Left kidney (tissue), 2 donors: ENCODE data around the gene APCDD1. TPM values are rescaled to one million over a fixed set of nuclear protein-coding genes. Genes with fewer than 3 reads are reported as not detected.
"Not testable (repeated sequence)": the region's sequence is repeated elsewhere in the genome, so short reads cannot be mapped to it uniquely, and the experiment has no call there.

Experiments
- DNase-seq: peaks from one replicate; pipeline ENCODE4 v3.0.0-alpha.2; 2013
- polyA plus RNA-seq: library from polyadenylated mRNA; unstranded; fragments of 120-200 nt; gene quantifications from one replicate; pipeline ENCODE4 v1.2.1, GENCODE V29; 2013; ENCODE audit not compliant: insufficient read length

Gene APCDD1
- polyA plus RNA-seq, 1 donor, result 74.6 TPM

DNA sequence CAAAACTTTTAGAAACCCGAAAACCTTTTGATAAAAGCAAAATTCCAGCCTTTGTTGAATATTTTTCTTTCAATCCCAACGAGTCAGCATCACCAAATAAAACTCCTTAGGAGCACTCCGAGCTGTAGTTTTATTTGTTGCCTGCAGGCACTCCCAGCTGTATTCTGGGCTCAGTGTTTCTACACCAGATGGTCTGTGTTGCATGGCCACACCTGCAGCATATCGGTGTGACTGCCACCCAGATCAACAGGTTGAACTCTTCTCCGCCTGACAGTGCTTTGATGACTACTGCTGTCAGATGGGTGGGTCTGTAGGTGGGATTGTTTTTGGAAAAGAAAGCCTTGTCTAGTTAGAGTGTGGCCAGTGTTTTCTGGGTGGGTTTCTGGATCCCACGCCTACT is 32.7 kb downstream of the APCDD1 start:
- DNase-seq, result no peak

DNA sequence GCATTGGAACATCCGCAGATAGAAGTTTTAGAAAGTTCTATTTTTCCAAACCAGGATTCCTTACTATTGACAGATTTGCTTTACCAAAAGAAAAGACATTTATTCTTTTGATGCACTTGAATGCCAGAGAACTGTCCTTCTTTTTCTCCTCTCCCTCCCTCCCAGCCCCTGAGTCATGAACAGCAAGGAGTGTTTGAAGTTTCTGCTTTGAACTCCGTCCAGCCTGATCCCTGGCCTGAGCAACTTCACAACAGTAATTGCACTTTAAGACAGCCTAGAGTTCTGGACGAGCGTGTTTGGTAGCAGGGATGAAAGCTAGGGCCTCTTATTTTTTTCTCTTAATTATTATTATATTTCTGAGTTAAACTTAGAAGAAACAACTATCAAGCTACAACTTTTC is 33.6 kb downstream of the APCDD1 start:
- no peak for DNase-seq

DNA sequence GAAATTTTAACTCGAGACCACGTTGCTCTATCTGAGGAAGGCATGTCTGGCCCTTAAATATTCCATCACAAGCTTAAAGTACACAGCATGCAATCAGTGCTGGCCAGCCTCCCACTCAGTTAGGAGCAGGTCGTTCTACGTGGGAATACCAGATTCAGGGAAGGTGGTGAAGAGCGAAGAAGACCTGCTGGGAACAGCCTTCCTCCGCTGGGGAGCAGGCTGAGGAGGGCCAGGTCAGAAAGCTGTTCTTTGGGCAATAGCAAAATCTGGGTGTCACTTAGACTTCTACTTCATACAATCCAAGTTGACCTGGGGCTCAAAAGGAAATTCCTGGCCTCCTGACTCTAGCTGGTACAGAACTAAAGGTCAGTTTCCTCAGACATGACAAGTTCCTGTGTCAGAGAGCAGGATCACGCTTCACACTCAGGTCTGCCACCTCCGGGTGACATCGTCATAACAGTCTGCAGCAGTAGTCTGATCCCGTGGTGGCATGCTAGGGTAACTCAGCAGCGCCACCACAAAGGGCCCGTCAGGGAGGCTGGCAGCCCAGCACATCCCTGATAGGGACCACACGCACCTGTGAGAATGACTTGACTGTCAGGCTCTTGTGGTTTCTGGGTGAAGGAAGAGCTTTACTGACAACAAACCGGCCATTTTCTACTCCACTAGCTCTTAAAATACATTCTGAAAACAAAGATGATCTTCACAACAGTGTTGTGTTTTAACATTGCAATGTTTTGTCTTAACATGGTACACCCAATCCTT is 36.1 kb downstream of the APCDD1 start:
- no peak for DNase-seq

DNA sequence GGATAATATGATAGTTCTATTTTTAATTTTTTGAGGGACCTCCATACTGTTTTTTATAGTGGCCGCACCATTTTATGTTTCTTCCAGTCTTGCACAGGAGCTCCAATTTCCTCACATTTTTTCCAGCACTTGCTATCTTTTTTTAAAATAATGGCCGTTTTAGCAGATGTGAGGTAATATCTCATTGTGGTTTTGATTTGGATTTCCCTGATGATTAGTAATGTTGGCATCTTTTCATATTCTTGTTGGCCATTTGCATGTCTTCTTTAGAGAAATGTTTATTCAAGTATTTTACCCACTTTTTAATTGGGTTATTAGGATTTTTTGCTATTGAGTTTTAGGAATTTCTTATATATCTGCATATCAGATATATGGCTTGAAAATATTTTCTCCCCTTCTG is 41.5 kb downstream of the APCDD1 start:
- no peak for DNase-seq

DNA sequence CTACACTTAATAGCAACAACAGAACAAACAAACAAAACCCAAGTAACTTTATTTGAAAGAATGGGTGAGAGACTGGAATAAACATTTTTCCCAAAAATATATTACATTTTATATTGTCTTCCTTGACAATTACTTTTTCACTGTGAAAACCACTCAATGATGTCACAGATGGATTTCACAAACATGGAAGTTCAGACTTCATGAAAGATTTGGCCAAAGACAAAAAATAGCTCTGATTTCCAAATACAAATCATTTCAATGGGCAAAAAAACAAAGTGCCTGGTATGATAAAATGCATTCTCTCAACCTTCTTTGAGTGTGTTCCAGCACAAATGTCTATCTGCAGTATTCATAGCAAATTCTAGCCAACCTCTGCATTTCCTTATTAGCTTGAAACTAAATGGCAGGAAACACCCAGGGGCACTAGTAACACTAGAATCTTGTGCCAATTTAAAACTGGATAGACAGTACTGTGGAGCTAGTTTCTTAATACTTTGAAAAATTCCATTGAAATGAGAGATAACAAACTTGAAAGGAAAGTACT is 42.8 kb downstream of the APCDD1 start:
- no peak for DNase-seq

DNA sequence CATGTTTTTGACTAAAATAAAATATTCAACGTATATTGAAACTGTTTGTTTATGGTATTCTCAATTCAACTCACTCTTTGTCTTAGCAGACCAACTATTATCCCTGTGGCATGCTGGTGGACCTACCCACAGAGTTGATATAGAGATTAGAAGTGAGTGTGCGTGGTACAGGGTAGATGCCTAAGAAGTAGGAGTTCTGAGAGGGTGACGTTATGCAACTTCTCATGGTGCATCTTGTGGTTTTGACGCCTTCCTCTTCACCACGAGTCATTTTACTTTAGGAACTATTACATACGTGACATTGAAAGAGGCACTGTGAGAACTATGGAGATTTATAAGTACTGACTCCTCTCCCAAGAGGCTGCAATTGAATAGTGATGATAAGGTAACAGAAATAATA is 44.8 kb downstream of the APCDD1 start:
- no peak for DNase-seq

DNA sequence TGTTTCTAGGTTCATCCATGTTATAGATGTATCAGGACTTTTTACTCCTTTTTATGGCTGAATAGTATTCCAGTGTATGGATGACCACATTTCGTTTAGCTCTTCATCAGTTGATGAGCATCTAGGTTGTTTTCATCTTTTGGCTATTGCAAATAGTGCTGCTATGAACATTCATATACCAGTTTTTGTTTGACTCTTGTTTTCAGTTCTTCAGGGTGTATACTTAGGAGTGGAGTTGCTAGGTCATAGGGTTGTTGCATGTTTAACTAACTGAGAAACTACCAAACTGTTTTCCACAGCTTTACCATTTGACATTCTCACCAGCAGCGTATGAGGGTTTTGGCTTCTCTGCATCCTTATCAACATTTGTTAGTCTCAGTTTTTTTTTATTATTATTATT is 45.6 kb downstream of the APCDD1 start:
- DNase-seq, result no peak

DNA sequence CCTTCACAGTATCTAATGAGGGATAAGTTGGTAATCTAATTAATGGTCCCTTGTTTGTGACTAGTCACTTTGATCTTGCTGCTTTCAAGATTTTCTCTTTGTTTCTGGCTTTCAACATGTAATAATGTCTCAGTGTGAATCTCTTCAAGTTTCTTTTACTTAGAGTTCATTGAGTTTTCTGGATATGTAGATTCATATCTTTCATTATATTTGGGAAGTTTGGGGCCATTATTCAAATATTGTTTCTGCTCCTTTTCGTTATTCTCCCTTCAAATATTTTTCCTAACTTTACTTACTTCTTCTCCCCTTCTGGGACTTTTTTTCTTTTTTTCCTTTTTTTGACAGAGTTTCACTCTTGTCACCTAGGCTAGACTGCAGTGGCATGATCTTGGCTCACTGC is 50.3 kb downstream of the APCDD1 start:
- DNase-seq, result no peak

DNA sequence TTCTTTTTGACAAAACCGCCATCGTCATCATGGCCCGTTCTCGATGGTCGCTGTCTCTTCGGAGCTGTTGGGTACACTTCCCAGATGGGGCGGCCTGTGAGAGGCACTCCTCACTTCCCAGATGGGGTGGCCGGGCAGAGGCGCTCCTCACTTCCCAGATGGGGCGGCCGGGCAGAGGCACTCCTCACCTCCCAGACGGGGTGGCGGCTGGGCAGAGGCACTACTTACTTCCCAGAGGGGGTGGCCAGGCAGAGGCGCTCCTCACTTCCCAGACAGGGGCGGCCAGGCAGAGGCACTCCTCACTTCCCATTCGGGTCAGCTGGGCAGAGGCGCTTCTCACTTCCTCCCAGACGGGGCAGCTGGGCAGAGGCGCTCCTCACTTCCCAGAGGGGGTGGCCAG is 51.5 kb downstream of the APCDD1 start:
- DNase-seq, result not testable (repeated sequence)

DNA sequence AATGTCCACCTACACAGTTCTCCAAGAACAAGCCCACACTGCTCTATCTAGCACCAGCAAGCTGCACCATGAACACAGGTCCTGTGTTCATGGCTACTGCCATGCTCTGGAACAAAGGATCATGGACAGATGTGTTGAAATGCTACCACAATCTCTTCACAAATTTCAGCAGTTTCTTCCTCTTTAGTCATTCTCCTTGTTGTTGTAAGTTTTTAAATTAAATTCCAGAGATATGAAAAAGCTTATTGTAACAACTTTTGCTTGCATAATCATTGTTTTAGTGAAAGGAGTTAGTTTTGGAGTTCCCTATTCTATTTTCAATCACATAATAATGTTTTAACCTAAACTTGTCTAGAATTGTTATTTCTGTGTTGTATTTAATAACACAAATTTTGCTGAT is 54.2 kb downstream of the APCDD1 start:
- no peak for DNase-seq

DNA sequence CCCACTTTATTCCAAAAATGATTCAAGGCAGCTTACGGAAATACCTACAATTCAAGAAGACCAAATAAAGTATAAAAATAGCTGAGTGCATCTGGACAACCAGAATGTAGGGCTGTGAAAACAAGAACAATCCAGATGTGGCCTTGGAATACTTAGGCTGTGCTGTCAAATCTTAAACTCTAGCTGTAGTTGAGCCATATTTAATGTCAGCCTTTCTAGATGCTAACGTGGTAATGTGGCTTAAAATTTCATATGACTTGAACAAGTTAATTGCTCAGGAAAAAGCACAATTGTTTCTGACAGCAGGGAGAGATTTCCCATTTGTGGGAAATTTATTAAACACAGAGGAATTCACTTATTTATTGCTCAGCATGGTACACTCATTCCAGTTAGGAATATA is 56.8 kb downstream of the APCDD1 start:
- DNase-seq, result no peak

DNA sequence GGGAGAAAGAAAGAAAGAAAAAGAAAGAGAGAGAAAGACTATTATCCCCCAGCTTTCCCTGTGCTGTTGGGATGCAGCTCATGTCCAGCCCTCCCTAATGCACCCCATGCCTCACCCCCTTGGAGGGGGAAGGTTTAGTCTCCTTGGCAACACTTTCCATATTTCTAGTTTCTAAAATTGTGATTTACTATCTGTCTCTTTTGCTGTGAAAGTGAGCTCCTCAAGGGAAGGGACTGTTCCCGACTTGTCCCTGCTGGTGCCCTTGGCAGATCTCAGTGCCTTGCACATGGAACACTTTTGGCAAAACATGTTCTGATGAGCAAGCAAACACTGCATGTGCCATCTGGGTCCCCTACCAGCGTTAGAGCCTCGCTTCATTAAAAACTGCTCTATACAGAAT is 59.6 kb downstream of the APCDD1 start:
- DNase-seq, result no peak

DNA sequence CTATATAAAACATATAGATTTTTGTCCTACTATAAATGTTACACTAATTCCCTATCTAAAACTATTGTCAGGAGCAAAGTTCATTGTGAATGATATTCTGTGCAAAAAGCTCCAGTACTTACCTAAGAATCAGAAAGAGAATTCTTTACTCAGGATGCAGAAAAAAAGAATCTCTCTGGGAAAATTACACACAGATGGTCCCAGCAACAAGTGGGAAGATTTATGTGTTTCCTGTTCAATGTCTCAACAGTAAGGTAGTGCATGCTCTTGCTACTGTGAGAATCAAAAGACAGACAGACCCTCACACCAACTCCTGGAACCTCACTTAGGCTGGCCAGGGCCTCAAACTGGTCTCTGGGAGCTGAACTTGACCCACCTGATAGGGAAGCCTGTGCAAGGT is 60.2 kb downstream of the APCDD1 start:
- no peak for DNase-seq

DNA sequence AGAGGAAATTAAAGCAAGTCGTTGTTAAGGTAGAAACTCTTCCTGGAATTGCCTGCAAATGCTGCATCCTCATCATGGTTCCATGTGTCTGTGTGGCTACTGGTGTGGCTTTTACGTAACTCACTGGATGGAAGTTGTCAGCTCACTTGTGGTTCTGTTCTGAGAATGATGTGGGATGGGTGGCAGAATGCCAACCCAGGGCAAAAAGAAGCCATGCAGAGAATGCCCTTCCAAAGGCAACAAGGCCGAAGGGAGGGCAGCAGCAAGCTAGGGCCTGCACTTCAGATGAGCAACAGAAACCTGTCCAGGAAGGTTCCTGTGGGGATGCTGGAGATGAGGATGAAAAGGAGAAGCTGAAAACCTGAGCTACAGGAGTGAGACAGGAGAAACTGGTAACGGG is 61.0 kb downstream of the APCDD1 start:
- DNase-seq, result no peak

DNA sequence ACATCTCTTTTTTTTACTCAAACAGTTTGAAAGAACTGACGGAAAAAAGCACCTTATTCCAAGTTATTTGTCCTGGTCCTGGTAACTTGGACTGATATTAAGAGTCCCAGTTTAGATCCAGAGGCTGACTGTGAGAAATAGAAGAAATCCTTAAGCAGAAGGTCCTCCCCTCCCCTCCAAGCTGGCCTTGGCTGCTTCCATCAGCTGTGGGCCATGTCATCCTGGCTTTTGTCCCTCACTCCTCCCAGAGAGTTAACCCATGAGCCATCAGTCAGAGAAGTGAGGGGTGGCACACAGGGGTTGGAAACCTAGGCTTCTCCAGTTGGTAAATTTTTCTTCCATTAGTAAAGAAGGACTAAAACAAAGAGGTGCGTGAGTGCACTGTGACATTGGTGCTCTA is 61.6 kb downstream of the APCDD1 start:
- no peak for DNase-seq

DNA sequence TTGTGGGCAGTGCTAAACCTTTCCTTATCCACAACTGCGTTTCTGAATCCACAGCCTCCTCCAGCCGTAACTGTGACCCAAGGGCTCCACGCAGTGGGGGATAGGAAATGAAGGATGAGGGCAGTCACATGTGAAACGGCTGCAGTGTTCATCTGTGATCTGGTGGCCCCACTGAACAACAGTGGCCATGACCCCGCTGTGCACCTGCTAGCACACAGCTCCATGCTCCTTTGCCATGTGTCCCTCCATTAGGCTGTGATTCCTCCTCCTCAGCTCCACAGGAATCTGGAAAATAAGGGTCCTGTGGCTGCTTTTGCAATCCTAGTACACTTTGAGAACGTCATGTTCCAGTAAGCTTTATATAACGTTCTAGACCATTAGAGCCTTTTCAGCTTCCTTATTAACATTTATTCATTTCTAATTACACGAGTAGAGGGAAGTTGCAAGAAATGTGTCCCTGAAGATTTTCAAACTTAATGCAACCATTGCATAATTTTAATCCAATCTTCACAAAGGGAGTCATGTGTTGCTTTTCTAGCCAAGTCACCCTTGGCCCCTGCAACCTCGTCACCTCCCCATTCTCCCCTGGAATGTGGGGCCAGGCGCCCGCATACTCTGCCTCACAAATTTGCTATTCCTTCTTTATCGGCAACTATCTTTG is 64.3 kb downstream of the APCDD1 start:
- DNase-seq, result peak; percentile 66

DNA sequence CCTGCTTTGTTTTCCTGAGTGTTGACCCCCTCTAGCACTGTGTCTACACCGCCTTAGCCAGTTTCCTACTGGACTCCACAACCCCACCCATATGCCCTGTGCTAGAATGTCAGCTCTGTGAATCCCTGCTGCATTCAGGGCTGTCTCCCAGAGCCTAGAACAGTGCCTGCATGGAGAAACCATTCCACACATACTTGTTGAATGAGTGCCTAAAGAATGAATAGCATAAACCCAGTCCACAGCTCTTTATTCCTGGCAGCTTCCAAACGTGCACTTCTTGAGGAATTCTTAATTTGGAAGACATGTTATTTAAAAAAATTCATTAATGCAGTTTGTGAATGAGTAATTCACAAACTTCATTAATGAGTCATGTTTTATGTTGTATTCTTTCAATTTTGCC is 64.9 kb downstream of the APCDD1 start:
- DNase-seq, result no peak

DNA sequence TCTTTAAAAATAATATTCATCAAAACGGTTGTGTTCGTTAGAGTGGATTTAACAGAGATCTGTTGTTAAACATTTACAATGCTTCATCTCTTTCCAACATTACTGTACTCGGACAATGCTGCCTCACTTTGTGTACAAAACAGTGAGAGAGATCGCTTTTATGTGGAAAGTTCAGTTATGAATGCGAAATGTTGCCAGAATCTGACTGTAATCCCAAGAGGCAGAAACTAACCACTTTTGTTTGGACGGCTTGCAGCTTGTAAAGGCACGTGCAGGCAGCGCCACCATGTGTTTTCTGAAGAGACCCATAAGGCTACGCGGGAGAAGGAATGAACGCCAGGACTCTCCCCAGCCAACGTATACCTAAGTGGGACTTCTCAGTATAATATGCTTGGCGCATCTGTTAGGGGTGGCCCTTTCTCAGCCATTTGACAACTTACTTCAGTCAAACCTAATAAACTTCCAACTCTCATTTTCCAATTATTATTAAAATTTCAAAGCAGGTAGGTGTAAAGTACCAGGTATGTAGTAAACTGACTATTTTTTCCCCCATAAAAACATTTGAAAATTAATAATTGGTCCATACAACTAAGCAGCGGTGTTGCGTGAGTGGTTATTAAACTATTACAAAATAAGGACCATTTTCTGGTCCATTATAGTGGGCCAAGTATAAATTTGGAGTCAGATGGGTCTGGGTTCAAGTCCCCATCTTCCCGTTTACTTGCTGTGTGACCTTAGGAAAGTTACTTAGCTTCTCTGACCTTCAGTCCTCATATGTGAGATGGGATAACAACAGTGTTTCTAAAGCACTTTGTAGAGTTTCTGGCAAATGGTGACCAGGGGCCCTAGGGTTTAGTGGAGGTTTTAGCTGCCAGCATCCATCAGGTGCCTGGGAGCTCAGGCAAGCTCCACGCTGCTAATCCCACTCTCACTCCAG is 65.8 kb downstream of the APCDD1 start:
- peak; percentile 85 for DNase-seq

DNA sequence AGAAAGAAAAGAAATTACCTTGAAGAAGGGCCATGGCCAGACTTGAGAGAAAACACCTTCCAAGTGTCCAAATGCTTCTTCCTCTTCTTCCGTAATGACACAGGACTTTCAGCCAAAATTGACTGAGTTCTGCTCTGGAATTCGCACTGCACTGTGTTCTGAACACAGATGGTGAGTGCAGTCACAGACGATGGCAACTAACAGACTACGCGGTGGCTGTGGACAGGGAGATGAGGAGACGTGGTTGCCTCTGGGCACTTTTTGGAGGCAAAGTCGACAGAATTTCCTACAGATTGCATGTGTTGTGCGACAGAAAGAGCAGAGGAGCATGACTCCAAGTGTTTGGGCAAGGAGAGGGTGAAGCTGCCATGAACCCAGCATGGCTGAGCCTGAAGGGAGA is 67.1 kb downstream of the APCDD1 start:
- no peak for DNase-seq

DNA sequence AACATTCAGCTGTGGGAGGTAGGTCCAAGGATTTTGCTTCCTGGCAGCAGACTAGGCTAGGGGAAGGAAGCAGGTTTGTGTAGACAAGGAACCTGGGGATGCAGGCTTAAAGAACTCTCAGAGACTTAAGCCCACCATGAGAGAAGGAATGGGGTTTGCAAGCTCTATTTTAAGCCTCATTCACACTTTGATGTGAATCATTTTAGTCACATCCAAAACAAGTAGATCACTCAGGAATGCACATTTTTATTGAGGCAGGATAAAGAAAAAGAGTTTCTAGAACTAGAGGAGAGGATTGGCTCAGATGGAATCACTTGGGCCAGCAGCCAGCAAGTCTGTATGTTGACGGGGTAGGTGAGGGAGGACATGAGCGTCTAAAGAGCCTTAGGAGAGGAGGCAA is 68.1 kb downstream of the APCDD1 start:
- no peak for DNase-seq

DNA sequence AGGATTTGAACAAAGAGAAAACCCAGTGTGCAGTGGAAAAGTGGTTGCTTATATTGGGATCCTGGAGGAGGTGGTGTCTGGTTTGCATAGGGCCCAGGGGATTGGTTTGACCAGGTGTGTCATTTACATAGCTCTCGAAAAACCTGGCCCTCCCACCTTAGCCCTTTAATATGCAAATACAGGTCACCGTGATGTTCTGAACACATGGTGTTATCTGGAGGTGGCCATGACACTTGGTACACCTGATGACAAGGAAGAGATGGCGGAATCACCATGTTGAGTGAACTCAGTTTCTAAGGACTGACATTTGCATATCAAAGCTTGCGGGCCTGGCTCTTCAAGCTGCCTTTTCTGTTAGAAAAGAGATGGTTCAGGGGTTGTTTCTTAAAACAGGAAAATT is 69.1 kb downstream of the APCDD1 start:
- DNase-seq, result no peak

DNA sequence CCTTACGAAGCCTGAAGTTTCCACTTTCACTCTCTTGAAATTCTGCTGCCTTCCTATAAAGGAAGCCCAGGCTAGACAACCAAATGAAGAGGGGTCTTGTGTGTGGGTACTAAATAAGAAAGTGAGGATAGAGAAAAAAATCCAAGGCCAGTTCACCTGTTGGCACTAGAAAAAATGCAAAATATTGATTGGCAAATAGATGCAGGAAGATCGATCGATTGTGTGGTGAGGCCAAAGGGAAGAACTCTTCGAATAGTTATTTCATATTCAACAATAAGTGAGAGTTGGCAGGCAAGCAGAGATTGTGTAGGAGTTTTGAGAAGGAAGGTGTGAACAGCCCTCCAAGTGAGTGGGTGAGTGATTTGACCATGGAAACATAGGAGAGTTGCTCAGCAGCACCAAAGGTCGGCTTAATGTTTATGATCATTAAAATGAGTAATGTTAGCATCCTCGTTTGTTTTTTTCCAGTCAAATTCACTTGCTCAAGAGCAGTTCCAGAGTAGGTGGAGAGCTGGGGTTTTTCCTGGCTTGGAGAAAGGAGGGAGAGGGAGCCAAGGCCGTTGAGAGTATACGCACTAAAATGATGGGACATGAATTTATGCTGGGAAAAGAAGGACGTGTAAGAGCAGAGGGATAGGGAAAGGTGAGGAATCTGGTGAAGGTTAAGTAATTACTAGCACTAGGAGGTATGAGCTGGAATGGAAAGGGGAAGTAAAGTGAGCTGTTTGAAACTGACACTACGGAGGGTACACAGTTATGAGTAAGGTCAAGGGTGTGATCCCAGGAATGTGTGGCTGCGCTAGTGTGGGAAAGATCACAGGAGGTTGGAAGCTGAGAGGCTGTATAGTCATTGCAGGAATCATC is 70.3 kb downstream of the APCDD1 start:
- no peak for DNase-seq
